IMR-90 (cell line): ENCODE results near the gene ATP6V0A4. TPM values are rescaled to one million over a fixed set of nuclear protein-coding genes. Genes with fewer than 3 reads are reported as not detected.
"Not testable (repeated sequence)": the region's sequence is repeated elsewhere in the genome, so short reads cannot be mapped to it uniquely, and the experiment has no call there.

Experiments
- ATAC-seq: fragments of 200-7000 bp; cut with Tn5 transposase; 2 replicates; pipeline ENCODE4 v1.9.1; 2020; ENCODE audit warnings: low read depth, mild to moderate bottlenecking, moderate library complexity
- BruUV-seq: library from RNA; stranded (reverse); fragments of 400-500 nt; replicated peaks from 2 replicates; lab custom pipeline; 2021; lab: Mats Ljungman, UMichigan
- CTCF ChIA-PET: fragments of 300-600 bp; formaldehyde crosslinking; extraction: SDS; loops from one replicate; lab custom pipeline; 2021; ENCODE audit warnings: antibody characterized with exemption; lab: Yijun Ruan, JAX
- POLR2A ChIA-PET: fragments of 300-600 bp; sonication (Branson Sonifier 250); formaldehyde crosslinking; loops from one replicate; lab custom pipeline; 2022; ENCODE audit warnings: antibody characterized with exemption; ENCODE audit not compliant: unreplicated experiment; lab: Charles Lee
- DNase-seq: peaks from one replicate; pipeline ENCODE4 v3.0.0; 2013
- H2AFZ ChIP-seq: replicated peaks from 2 replicates; pipeline ENCODE3; 2013; ENCODE audit warnings: low read length, mild to moderate bottlenecking; ENCODE audit not compliant: poor library complexity
- H2AK5ac ChIP-seq: 2 replicates; pipeline ENCODE4 v1.6.1; 2013; ENCODE audit warnings: low read depth, low read length, inconsistent platforms
- H2AK9ac ChIP-seq: replicated peaks from 2 replicates; pipeline ENCODE3; 2013; ENCODE audit warnings: mild to moderate bottlenecking, low read depth, low read length, moderate library complexity; ENCODE audit not compliant: poor library complexity
- H2BK120ac ChIP-seq: 2 replicates; pipeline ENCODE4 v1.6.1; 2013; ENCODE audit warnings: low read depth, low read length, inconsistent platforms
- H2BK15ac ChIP-seq: 3 replicates; pipeline ENCODE4 v1.6.1; 2013; ENCODE audit warnings: low read depth, low read length, inconsistent platforms
- H2BK20ac ChIP-seq: 2 replicates; pipeline ENCODE4 v1.6.1; 2013; ENCODE audit warnings: low read depth, mild to moderate bottlenecking, inconsistent platforms, low read length, moderate library complexity
- H2BK5ac ChIP-seq: 2 replicates; pipeline ENCODE4 v1.6.1; 2013; ENCODE audit warnings: mild to moderate bottlenecking, low read depth, low read length, inconsistent platforms; ENCODE audit not compliant: poor library complexity, severe bottlenecking
- H3K14ac ChIP-seq: replicated peaks from 2 replicates; pipeline ENCODE4 v1.6.1; 2013; ENCODE audit warnings: low read depth, low read length, inconsistent platforms
- H3K18ac ChIP-seq: 2 replicates; pipeline ENCODE4 v1.6.1; 2013; ENCODE audit warnings: low read depth, low read length, control low read depth
- H3K23ac ChIP-seq: 2 replicates; pipeline ENCODE4 v1.6.1; 2013; ENCODE audit warnings: low read depth, low read length, inconsistent platforms
- H3K27ac ChIP-seq: 2 replicates; pipeline ENCODE4 v1.5.1; 2013; ENCODE audit warnings: mild to moderate bottlenecking, control low read depth, low read length; ENCODE audit not compliant: insufficient read depth
- H3K27me3 ChIP-seq: 2 replicates; pipeline ENCODE4 v1.6.1; 2013; ENCODE audit warnings: low read length; ENCODE audit not compliant: control insufficient read depth, insufficient read depth
- H3K36me3 ChIP-seq: 2 replicates; pipeline ENCODE4 v1.6.1; 2013; ENCODE audit warnings: low read length, mixed read lengths; ENCODE audit not compliant: control insufficient read depth, insufficient read depth
- H3K4ac ChIP-seq: 2 replicates; pipeline ENCODE4 v1.6.1; 2013; ENCODE audit warnings: low read depth, low read length, inconsistent platforms
- H3K4me1 ChIP-seq: 2 replicates; pipeline ENCODE4 v1.6.1; 2013; ENCODE audit warnings: low read length, mixed read lengths; ENCODE audit not compliant: control insufficient read depth, insufficient read depth
- H3K4me2 ChIP-seq: 2 replicates; pipeline ENCODE4 v1.6.1; 2013; ENCODE audit warnings: low read depth, mild to moderate bottlenecking, control low read depth, low read length, moderate library complexity
- H3K4me3 ChIP-seq: 2 replicates; pipeline ENCODE4 v1.5.1; 2013; ENCODE audit warnings: low read depth, mild to moderate bottlenecking, control low read depth, low read length, moderate library complexity; ENCODE audit not compliant: insufficient read depth
- H3K56ac ChIP-seq: 2 replicates; pipeline ENCODE4 v1.6.1; 2013; ENCODE audit warnings: low read length, inconsistent platforms; ENCODE audit not compliant: insufficient read depth; ENCODE audit errors: extremely low read depth
- H3K79me1 ChIP-seq, 2 experiments: 2 replicates each; pipeline ENCODE4 v1.6.1; 2013; ENCODE audit warnings: low read length in 2 of 2, inconsistent platforms in 1 of 2, low read depth in 1 of 2
- H3K9ac ChIP-seq: 2 replicates; pipeline ENCODE4 v1.6.1; 2013; ENCODE audit warnings: low read depth, low read length, control low read depth
- H3K9me1 ChIP-seq: 2 replicates; pipeline ENCODE4 v1.6.1; 2013; ENCODE audit warnings: low read length, inconsistent platforms; ENCODE audit not compliant: insufficient read depth
- H3K9me3 ChIP-seq: 2 replicates; pipeline ENCODE4 v1.6.1; 2013; ENCODE audit warnings: low read length; ENCODE audit not compliant: control insufficient read depth, insufficient read depth
- H4K20me1 ChIP-seq: 2 replicates; pipeline ENCODE4 v1.6.1; 2013; ENCODE audit warnings: low read length, inconsistent platforms; ENCODE audit not compliant: insufficient read depth
- H4K5ac ChIP-seq: 2 replicates; pipeline ENCODE4 v1.6.1; 2013; ENCODE audit warnings: mild to moderate bottlenecking, low read depth, low read length, control low read depth
- H4K8ac ChIP-seq, 2 experiments: 2 replicates each; pipeline ENCODE4 v1.6.1; 2013; ENCODE audit warnings: low read depth in 2 of 2, low read length in 2 of 2, control low read depth in 1 of 2, inconsistent platforms in 1 of 2
- H4K91ac ChIP-seq: 2 replicates; pipeline ENCODE4 v1.6.1; 2013; ENCODE audit warnings: low read depth, low read length, inconsistent platforms; ENCODE audit not compliant: insufficient read depth
- MAFK ChIP-seq: IDR thresholded peaks from 2 replicates; pipeline ENCODE4 v1.6.1; 2012; ENCODE audit warnings: low read depth, low read length, improper control_type of control experiment
- NFE2L2 ChIP-seq: fragments of 150-350 bp; IDR thresholded peaks from 2 replicates; pipeline ENCODE4 v1.6.1; 2016; ENCODE audit warnings: low read depth, mild to moderate bottlenecking, low read length
- POLR2A ChIP-seq: IDR thresholded peaks from 2 replicates; pipeline ENCODE4 v1.6.1; 2012; ENCODE audit warnings: mild to moderate bottlenecking, low read depth, low read length
- RCOR1 ChIP-seq: IDR thresholded peaks from 2 replicates; pipeline ENCODE4 v1.6.1; 2012; ENCODE audit warnings: mild to moderate bottlenecking, low read length, improper control_type of control experiment; ENCODE audit not compliant: insufficient replicate concordance
- RFX5 ChIP-seq: IDR thresholded peaks from 2 replicates; pipeline ENCODE4 v1.8.0; 2012; ENCODE audit warnings: low read depth, mild to moderate bottlenecking, low read length, moderate library complexity
- SMC3 ChIP-seq: fragments of 150-350 bp; IDR thresholded peaks from 2 replicates; pipeline ENCODE4 v1.6.1; 2016; ENCODE audit warnings: low read depth, mild to moderate bottlenecking, antibody characterized with exemption, low read length, moderate library complexity
- WGBS, 2 experiments: methylation state at CpG; one replicate each; pipeline versions ENCODE4 v1.1.5 to v1.1.7; 2013; ENCODE audit warnings: missing lambda C conversion rate in 2 of 2; ENCODE audit not compliant: insufficient read length in 1 of 2; ENCODE audit errors: extremely low coverage in 2 of 2; 5-methylcytosine and 5-hydroxymethylcytosine counted together
- dilution Hi-C: fragments of 300-500 bp; cut with HindIII; formaldehyde crosslinking; loops from one replicate; pipeline ENCODE4 v1.14.3; 2018; ENCODE audit warnings: low sequenced_read_pairs; ENCODE audit not compliant: unreplicated experiment
- in situ Hi-C: fragments of 300-500 bp; cut with MboI; formaldehyde crosslinking; loops from 3 replicates; pipeline ENCODE4 v1.14.3; 2019; ENCODE audit warnings: low sequenced_read_pairs, inconsistent platforms, mixed read lengths
- intact Hi-C: fragments of 100-400 bp; cut with micrococcal nuclease; formaldehyde crosslinking; loops from 2 replicates; pipeline ENCODE4 v1.10.0; 2022
- polyA plus RNA-seq, 3 experiments: library from polyadenylated mRNA; depleted of rRNA; stranded (reverse); fragments of >200 nt; gene quantifications; 2 replicates each; pipeline ENCODE4 v1.2.3, GENCODE V29; 2012; ENCODE audit warnings: low replicate concordance in 1 of 3
- total RNA-seq: library from RNA; depleted of rRNA; stranded (reverse); fragments of >200 nt; gene quantifications from 2 replicates; pipeline ENCODE4 v1.2.3, GENCODE V29; 2012
- TF ChIP-seq, protein P1 (sequence below): fragments of 150-350 bp; IDR thresholded peaks from 2 replicates; pipeline ENCODE4 v1.6.1; 2017; ENCODE audit warnings: mild to moderate bottlenecking, antibody characterized with exemption, low read length, low read depth

ATP6V0A4 gene
- total and polyA plus RNA-seq, 2 of the 4 experiments (the other 2 are of a cell fraction), result 0.05 to 0.18 TPM

GRCh38 chr7:138798836-138799235, 840 bp upstream of the ATP6V0A4 start:
- TF ChIP-seq MAFK (no peak), NFE2L2 (no peak), POLR2A (no peak), RFX5 (no peak), SMC3 (no peak), RCOR1 (no peak)
- TF ChIP-seq, protein P1, sequence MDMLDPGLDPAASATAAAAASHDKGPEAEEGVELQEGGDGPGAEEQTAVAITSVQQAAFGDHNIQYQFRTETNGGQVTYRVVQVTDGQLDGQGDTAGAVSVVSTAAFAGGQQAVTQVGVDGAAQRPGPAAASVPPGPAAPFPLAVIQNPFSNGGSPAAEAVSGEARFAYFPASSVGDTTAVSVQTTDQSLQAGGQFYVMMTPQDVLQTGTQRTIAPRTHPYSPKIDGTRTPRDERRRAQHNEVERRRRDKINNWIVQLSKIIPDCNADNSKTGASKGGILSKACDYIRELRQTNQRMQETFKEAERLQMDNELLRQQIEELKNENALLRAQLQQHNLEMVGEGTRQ, result no peak
- no peak overlapping the region for H3K4ac ChIP-seq
- no peak for ATAC-seq
- no peak overlapping the region for H3K23ac ChIP-seq
- H3K4me3 ChIP-seq, result no peak overlapping the region
- H3K14ac ChIP-seq, result no peak overlapping the region
- H4K8ac ChIP-seq, result no peak overlapping the region
- intact Hi-C loops, result no loop called here
- H2BK15ac ChIP-seq, result no peak overlapping the region
- no peak overlapping the region for H3K9ac ChIP-seq
- H3K4me2 ChIP-seq, result no peak overlapping the region
- H3K36me3 ChIP-seq, result no peaks in the 10 kb centered on the region
- H3K4me1 ChIP-seq, result no peaks in the 10 kb centered on the region
- H4K5ac ChIP-seq, result no peak overlapping the region
- no peaks in the 10 kb centered on the region for H3K9me3 ChIP-seq
- no peak overlapping the region for H2AFZ ChIP-seq
- no peak overlapping the region for H2BK20ac ChIP-seq
- POLR2A ChIA-PET, result no interaction called here
- H3K27me3 ChIP-seq, result no peaks in the 10 kb centered on the region
- H2AK5ac ChIP-seq, result no peak overlapping the region
- H3K18ac ChIP-seq, result no peak overlapping the region
- no peak overlapping the region for H2BK120ac ChIP-seq
- no peak overlapping the region for H2BK5ac ChIP-seq
- no peaks in the 10 kb centered on the region for H3K79me1 ChIP-seq
- CTCF ChIA-PET, result no interaction called here
- DNase-seq, result no peak
- H3K9me1 ChIP-seq, result no peaks in the 10 kb centered on the region; the same call in 1 of the 2 replicates
- WGBS, 2 experiments, result no CpG with 5 or more reads among the region's 5 CpGs
- no peak overlapping the region for H2AK9ac ChIP-seq
- BruUV-seq, result no TSS peak
- no peak overlapping the region for H4K91ac ChIP-seq
- H3K27ac ChIP-seq, result no peak overlapping the region
- dilution Hi-C loops, result no loop called here
- no peaks in the 10 kb centered on the region for H4K20me1 ChIP-seq
- in situ Hi-C loops, result no loop called here
- no peak overlapping the region for H3K56ac ChIP-seq

- H3K27me3 ChIP-seq, ATAC-seq, H4K8ac ChIP-seq, H2AK9ac ChIP-seq, H3K4me2 ChIP-seq, intact Hi-C loops, POLR2A ChIA-PET, H3K4ac ChIP-seq, H3K9me3 ChIP-seq, H3K23ac ChIP-seq, H3K36me3 ChIP-seq, DNase-seq, H4K20me1 ChIP-seq, H2AK5ac ChIP-seq, H3K14ac ChIP-seq, H3K9ac ChIP-seq, H3K79me1 ChIP-seq, CTCF ChIA-PET, in situ Hi-C loops, H3K18ac ChIP-seq, H2BK15ac ChIP-seq, H2BK120ac ChIP-seq, H3K9me1 ChIP-seq, dilution Hi-C loops, H3K56ac ChIP-seq, H4K5ac ChIP-seq, H2BK20ac ChIP-seq, H3K4me3 ChIP-seq, BruUV-seq, H3K4me1 ChIP-seq, H2BK5ac ChIP-seq, H2AFZ ChIP-seq, H4K91ac ChIP-seq, H3K27ac ChIP-seq: not testable (repeated sequence)
- WGBS, 2 experiments, result 80% methylated on average over 1 of the region's 4 CpGs; no CpG with 5 or more reads in 1 of the 2 experiments
Observed at GRCh38 chr7:138797046-138797445, 950 bp downstream of the ATP6V0A4 start.
